AG08395 (cell line): ENCODE data around the gene LPCAT1.
"Not testable (repeated sequence)": the region's sequence is repeated elsewhere in the genome, so short reads cannot be mapped to it uniquely, and the experiment has no call there.

Experiments
- DNase-seq: peaks from one replicate; pipeline ENCODE4 v3.0.0; 2012; ENCODE audit warnings: mixed read lengths, low spot score

Gene LPCAT1

DNA sequence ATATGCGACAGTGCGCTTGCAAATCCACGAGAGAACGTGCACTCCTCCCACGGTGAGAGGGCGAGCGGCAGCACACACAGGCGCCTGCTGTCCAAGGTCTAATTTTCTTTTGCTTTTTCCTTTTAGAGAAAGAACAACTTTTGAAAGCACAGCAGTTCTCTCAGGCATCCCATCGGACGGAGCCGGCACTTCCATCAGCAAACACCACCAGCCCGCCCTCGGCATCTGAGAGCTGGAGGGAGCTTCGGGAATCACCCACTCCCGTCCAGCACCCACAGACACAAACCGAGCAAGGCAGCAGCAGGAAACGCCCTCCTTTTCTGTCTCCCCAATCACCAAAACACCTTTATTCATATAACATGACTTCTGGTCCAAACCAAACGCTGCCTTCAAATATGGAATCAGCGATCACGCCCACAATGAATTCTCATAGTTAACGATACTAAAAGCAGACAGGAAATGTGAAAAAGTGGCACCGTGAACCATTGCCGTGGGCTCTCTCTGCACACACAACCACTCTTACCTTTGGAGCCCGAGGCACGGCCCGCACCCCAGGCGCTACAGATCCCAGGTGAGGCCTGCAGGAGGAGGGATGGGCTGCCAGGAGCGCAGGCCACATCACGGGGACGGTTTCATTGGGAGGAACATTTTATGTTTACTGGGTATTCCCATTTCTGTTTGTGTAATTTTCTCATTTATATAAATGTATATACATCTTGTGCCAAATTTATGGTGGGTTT lies 14.2 kb downstream of the LPCAT1 start:
- DNase-seq = no peak

DNA sequence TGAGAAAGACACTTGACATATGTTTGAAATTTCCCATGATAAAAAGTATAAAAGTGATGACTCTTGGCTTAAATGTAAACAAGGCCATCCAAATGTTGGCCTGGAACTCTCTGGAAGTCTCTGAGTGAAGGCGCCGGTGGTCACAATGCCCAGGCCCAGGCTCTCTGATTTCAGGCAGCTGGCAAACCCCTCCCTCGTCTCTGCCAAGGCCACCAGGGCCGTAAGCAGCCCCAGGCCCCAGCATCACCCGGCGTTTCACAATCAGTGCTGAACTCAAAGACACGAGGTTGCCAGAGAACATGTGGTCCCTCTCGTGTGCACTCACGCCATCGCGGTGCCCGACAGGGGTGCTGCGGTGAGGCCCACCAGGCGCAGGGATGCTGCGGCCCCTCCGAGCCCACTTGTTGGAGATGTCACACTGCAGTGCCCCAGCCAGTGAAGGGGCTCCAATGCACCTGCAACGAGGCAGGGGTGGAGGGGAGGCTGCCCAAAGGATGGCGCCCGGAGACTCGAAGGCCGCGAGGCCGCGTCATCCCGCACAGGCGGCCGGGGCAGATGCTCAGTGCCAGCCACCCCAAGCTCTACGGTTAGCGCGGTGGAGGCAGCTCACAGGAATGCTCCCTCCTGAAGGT lies 15.0 kb downstream of the LPCAT1 start:
- DNase-seq = no peak

DNA sequence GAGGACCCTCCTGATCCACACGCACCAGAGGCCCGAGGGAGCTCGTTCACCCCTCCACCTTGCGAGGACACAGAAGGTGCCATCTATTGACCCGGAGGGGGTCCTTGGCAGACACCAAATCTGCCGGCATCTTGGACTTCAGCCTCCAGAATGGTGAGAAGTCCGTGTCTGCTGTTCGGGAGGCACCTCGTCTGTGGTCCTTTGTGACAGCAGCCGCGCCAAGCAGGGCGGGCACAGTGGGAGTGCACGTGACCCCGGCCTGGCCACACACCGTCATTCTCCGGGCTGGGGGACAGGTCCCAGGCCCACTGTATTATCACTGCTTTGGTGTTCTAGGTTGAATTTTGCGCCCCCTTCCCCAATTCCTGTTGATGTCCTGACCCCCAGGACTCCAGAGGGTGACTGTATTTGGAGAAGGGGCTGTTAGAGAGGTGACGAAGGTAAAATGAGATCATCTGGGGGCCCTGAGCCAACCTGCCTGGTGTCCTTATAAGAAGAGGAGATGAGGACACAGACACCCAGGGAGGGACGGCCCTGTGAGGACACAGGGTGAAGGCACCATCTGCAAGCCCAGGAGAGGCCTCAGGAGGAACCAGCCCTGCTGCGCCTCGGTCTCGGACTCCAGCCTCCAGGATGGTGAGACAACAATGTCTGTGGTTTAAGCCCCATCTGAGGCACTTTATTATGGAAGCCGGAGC lies 15.7 kb downstream of the LPCAT1 start:
- DNase-seq = no peak

DNA sequence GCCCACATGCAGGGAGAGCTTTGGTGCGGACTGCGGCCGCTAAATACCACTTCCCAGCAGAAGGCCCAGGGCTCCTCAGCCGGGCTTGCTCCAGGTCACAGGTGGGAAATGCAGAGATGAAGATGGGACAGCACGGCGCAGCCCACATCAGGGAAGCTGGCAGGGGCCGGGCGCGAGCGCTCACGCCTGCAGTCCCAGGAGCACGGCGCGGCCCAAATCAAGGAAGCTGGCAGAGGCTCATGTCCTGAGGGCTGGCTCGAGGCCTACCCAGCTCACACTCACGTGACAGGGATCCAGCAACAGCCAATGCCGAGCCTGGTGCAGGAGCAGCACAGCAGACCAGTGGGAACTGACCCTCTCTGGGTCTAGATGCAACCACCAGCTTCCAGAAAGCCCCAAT lies 16.3 kb downstream of the LPCAT1 start:
- DNase-seq = no peak

DNA sequence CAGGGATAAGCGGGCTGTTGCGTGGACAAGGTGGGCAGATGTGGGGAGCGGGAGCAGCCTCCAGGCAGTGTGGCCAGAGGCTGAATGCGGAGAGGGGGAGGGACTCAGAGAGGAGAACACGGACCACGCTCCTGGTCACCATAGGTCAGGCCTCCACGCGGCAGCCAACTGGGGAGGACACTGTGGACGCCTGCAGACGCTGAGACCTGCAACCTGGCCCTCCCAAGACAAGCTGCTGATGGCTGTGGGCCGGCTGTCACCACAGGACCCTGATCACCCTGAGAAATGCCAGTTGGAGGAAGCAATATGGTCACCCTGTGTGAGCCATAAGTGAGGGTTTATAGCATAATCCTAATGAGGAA lies 16.8 kb downstream of the LPCAT1 start:
- no peak for DNase-seq

DNA sequence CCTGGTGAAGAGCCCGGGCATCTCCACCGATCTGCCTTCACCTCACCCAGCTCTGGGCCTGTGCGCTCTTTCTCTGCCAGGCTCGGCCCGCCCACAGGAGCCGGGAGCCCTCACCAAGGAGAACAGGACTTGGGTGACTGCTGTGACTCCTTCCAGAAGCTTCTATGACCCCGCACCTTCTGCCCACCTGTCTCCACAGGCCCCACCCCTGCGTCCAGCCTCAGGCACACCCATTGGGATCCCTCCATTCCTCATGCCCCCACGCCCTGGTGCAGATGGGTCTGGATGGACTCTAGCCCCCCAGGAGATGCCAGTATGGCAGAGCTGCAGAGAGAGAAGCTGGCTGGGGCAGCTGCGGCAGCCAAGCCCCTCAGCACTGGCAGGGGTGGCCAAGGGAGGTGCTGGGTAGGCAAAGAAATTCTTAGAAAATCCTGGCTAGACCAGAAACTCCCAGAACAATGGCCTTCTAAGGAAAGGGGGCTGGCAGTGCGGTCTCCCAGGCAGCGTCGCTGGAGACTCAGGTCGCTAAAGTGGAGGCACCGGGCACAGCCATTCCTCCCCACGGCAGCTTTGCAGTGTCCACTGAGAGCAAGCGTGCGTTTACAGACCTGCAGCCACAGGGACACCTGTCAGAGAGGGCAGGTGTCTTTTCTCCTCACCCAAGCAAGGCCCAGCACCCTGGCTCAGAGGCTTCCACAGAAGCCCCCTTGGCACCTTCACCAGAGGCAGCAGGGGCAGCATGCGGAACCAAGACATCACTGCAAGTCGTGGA lies 17.3 kb downstream of the LPCAT1 start:
- no peak for DNase-seq

DNA sequence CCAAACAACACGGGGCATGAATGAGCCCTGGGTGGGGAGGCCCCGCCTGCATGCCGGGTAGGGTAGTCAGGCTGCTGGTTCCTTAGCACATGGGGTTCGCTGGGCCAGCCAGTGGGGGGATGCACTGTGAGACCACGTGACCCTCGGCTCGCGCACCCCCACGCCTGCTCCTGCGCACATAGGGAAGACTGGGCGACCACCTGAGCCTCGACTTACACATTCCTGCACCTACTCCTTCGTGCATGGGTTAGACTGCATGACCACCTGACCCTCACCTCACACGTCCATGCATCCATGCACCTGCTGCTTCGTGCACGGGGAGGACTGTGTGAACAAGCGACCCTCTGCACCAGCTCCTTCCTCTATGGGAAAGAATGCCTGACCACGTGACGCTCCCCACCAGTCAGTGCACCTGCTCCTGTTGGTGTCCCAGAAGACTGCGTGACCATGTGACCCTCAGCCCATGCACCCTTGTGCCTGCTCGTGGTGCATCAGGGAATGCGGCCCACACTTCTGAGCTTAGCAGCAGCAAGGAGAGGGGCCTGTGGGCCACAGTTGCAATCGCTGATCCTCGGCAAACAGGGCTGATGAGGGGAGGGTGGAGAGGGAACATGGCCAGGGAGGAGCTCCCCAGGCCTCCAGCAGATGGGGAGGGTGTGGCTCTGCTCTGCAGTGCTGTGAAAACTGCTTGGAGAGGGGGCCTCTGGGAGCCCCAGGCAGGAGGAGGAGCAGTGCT lies 18.1 kb downstream of the LPCAT1 start:
- DNase-seq = no peak

DNA sequence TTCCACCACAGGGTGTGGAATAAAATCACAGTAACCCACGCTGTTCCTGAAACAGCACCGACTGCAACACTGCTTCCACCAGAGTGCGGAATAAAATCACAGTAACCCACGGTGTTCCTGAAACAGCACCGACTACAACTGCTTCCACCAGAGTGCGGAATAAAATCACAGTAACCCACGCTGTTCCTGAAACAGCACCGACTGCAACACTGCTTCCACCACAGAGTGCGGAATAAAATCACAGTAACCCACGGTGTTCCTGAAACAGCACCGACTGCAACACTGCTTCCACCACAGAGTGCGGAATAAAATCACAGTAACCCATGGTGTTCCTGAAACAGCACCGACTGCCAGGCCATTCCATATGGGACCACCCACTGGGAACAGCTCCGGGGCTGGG lies 18.7 kb downstream of the LPCAT1 start:
- not testable (repeated sequence) for DNase-seq

DNA sequence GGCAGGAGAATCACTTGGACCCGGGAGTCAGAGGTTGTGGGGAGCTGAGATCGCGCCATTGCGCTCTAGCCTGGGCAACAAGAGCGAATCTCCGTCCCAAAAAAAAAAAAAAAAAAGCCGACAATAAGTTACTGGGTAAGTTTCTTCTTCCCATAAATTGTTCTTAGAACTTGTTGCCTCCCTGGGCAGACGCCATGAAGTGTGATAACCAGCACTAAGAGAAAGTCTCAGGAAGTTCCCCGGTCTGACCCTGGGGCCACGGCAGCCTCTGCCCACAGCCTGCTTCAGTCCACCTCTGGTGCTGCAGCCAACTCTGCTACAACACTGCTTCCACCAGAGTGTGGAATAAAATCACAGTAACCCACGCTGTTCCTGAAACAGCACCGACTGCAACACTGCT lies 19.1 kb downstream of the LPCAT1 start:
- DNase-seq = no peak

DNA sequence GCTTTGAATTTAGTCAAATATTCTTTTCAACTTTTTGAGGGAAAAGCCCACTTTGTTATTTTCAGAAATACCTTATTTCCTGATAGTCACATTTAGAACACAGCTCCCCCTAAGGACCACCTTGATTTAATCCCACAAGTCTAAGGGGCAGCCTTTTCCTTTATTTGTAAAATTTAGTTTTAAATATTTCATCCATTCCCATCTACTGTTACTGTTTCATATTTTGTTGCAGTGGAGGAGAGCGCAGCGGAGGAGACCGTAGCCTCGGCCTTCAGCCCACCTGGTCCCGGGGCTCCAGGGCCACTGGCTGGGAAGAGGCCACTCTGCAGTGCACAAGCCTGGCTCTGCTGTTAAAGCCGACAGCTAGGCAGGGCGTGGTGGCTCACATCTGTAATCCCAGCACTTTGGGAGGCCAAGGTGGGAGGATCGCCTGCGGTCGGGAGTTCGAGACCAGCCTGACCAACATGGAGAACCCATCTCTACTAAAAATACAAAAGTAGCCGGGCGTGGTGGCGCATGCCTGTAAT lies 19.6 kb downstream of the LPCAT1 start:
- no peak for DNase-seq

DNA sequence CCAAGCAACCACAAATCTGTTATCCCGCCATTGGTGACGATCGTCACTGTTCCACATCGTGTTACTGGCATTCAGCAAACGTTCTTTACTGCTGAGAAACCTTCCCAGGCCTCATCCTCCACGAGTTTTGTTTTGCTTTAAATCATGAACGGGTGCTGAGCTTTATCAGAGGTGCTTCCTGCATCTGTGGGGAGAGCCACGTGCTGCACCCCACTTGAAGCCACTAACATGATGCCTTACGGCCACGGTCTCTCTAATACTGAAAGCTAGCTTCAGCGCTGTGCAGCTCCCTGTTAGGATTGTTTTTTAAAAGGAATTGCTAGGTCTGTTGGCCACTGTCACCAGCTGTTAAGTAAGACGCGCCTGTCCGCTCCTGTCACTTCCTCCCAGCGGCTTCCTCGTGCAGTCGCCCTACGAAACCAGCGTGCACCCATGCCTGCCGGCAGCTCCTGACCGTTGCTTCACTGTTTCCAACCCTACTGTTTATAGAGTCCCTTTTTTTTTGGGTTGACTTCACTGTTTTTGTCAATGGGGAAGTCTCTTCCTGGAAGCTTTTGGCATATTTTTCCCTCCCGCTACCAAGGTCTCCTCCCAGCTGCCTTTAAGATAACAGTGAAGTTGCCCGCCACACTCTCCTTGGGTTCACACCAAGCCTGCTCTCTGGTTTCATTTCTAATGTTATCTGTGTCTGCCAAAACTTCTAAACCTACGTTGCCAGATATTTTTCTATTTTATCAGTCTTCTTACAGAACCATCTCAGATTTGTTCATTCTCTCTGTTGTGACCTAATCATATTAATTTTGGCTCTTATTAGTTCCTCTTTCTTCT lies 20.3 kb downstream of the LPCAT1 start:
- no peak for DNase-seq

DNA sequence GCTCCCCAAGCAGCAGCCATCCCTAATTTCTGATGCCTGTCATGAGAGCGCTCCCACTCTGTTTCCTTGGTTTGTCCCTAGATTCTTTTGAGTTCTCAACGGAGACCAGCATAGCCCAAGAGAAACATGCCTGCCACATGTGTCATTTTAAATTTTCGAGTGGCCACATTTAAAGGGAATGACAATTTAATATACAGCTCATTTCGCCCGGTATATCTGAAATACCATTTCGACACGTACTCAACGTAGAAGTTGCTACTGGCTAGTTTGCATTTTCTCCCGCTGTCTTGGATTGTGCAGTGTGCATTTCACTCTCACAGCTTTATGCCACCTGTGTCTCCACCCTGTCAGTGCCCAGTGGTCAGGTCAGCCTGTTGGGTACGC lies 21.0 kb downstream of the LPCAT1 start:
- DNase-seq = no peak

DNA sequence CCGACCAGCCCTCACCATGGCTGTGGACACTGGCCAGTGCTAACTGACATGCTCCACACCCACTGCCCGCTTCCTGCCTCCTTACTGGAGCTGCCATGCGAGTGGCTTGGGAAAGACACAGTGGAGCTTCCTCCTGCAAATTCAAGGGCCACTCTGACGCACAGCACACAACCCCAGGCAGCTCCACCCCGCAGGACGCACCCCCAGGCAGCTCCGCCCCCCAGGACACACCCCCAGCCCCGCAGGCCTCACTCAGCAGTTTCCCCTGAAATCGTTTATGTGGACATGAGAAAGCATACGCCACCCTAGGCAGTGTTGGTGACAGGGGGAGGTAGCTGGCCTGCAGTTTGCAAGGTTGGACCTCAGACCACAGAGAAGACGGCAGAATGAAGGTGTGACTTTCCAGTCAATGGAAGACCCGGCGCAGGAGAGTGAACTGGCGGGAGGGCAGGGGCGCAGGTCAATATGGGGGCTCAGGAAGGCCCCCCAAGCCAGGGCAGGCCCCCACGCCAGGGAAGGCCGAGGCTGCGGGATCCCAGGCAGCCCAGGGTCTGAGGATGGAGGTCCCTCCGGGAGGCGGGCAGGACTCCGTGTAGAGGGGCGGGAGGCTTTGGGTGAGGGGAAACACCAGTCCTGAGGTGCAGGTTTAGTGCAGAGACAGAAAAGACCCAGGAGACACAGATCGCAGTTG lies 21.6 kb downstream of the LPCAT1 start:
- no peak for DNase-seq

DNA sequence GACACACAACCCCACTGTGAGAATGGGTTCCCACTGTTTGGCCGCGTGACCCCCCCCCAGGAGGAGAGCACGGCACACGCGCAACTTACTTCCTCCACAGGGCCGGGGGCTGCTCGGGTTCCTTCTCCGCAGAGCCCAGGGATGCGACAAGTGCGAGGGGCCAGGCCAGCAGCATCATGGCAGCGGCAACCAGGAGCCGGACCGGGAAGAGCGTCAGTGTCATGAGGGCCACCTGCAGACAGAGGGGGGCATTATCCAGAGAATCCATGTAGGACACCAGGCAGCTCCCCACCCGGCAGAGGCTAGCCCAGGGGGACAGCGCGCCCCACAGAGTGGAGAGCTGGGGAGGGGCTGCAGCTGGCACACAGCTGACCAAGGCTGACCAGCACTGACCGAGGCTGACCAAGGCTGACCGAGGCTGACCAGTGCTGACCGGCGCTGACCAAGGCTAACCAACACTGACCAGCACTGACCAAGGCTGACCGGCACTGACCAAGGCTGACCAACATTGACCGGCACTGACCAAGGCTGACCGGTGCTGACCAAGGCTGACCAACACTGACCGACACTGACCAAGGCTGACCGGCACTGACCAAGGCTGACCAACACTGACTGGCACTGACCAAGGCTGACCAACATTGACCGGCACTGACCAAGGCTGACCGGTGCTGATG lies 22.3 kb downstream of the LPCAT1 start:
- DNase-seq = no peak

DNA sequence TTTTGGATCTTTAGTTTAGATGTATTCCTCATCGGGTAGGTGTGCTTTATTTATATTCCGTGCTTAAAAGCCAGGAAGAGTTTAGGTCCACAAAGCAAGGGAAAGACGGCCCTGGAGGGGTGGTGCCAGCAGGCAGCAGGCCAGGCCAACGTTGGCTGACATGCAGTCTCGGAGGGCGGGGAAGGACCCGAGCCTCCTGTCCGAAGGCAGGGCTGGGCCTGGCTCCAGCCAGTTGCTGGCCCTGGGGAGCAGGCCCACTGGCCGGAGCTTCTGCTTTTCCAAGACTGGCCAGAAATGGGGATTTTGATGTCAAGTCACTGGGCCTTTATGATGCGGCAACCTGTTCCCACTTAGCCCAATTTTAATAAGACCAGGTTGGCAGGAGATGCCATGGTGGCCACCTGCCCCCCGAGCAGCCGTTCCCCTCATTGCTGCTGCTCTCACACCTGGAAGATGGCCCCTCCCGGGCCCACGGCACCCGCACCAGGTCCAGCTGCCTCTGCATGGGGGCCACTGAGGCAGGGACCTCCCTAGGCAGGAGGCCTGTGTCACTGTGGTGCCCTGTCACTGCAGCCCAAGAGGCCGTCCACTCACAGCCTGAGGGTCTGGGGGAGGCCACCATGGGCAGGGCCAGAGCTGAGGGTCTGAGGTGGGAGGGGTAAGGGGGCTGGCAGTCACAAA lies 23.2 kb downstream of the LPCAT1 start:
- no peak for DNase-seq

DNA sequence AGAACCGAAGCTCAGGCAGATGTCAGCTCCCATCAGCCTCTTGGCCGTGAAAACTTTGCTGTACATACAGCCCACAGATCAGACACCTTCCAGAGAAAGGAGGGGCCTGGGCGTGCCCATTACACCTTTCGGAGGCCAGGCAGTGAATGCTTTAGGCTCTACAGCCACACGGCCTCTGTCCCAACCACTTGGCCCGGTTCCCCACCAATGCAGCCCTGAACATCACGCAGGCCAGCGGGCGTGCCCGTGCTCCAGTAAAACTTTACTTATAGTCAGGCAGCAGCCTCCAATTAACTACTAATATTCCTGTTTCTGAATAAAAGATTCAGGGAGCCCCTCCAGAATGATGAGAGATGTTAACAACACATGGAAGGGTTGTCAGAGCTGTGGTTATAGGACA lies 23.9 kb downstream of the LPCAT1 start:
- no peak for DNase-seq

DNA sequence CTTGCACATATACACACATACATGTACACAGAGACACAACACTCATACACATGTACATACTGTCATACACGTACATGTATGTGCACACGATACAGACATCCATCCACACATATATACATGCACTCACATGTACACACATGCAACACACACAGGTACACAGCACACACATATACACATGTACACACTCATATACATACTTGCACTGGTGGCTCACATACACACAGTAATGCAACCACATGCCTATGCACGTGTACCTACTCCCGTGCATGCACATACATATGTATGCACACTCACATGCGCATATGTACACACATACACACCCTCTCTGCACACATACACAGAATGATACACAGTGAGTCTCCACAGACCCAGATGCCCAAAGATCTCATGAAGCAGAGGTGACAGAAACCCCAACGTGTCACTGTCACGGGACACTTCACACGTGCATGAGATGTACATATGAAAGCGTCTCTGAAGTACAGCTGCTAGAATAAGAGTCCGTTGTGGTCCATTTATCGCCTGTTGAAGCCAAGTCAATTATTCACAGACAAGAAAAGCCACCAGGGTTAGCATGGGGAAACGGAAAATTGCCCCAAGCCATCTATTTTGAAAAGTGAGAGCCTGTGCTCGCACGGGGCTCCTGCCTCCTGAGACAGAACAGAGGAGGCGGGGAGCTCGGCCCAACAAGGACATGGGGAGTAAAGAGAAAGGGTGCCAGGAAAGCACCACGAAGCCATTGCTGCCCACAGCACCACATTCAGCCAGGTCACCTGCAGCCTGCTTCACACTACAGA lies 24.9 kb downstream of the LPCAT1 start:
- no peak for DNase-seq
